Kidney tubule cell (primary cell): ENCODE measurements around the gene ARRB1.
"Not testable (repeated sequence)": the region's sequence is repeated elsewhere in the genome, so short reads cannot be mapped to it uniquely, and the experiment has no call there.

Source experiments
- DNase-seq: peaks from one replicate; pipeline ENCODE4 v3.0.0-alpha.2; 2018; ENCODE audit warnings: low spot score

Gene ARRB1

DNA sequence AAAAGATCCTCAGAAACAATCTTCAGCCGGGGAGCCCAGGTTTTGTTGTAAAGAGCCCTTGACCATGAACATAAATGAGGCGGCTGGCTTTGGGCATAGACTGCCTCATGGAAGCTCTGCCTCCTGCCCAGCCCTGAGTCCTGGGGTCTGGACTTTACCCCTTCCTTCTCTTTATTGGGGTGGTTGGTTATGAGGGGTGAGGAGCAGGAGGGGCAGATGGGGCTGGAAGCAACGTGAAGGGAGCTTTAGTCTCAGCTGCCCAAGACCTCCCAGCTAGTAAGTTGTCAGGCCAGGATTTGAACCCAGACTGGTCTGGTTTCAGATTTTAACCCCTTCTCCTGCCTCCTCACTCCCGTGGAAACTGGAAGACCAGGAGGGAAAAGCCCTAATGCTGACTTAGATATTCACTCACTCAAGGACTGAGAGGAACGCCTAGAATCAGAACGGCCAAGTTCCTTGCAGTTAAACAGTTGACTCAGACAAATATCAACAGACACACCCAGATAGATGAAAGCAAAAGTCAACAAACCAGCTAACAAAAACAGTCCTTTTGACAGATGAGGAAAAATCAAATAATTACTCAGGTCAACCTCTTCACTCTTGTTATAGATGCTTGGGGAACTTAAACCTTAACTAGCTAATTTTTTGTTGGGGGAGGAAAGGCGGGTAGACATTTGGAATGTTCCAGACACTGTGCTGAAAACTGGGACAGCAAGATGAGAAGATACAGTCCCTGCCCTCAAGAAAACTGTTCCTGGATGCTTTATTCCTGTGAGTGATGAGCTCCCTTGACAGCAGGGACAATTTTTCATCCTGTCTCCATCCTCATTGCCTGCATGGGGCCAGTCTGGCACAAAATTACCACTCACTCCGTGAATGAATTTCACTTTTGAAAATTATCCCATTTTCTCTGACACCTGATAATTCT lies 20.8 kb upstream of the ARRB1 start:
- no peak for DNase-seq

DNA sequence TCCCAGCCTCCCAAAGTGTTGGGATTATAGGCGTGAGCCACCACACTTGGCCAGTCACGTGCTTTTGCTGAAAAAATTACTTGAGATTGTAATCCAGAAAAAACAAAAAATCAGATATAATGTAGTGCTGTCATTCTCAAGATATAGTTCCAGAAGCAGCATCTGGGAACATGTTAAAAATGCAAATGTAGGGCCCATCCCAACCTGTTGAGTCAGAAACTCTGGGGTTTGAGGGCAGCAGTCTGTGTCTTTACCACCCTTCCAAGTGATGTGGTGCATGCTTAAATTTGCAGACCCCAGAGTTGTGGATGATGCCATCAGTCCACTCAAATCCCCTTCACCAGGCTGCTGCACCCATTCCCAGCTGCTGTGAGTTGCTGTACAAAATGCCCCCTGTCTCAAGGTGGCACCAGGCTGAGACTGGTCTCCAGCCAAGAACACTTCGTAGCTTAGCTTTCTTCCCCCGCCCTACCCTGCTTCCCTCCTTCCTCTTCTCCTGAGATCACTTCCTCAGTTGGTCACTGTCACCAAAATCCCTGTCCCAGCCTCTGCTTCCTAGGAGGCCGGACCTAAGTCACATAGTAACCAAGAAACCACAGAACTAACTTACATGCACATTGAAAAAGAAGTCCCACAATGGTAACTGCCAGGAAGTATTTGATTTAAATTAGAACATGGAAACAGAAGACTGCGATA lies 18.2 kb upstream of the ARRB1 start:
- no peak for DNase-seq

GRCh38 chr11:75366826-75367225 lies 15.4 kb upstream of the ARRB1 start:
- DNase-seq = not testable (repeated sequence)

DNA sequence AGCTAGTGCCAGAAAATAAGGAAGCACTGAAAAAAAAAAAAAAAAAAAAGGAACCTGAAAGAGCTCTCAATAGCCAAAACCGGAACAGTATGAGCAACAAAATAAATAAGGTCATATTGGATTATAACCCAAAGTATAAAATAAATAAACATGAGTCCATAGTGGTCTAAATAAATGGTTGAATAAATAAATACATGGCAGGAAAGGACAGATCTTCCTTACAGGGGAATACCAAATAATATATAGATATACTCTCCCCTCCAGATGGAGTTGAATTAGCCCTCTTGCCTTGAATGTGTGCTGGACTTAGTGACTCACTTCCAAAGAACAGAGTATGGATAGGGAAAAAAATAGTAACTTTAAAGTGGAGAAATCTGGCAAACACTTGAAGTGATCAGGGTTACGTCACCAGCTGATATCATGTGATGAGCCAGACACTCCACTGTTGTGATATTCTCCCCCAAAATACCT lies 14.3 kb upstream of the ARRB1 start:
- no peak for DNase-seq

GRCh38 chr11:75362285-75362684 lies 10.8 kb upstream of the ARRB1 start:
- DNase-seq = not testable (repeated sequence)

DNA sequence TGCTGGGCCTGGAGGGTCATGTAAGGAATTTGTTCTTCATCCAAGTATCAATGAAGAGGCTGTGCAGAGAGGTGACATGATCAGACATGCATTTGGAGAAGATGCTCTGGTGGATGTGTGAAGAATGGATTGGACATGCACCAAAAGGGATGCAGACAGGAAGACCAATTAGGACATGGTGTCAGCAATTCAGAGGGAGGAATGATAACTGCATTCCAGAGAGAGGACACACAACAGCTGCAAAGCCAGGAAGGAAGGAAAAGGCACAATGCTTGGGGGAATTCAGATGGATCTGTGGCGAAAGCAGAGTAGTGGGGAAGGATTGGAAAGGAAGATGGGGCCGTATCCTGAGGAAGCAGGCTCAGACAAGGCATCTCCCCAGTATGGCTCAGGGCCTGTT lies 5.2 kb upstream of the ARRB1 start:
- DNase-seq = no peak

- DNase-seq = peak; percentile 92
These were observed 3.6 kb upstream of the ARRB1 start for GRCh38 chr11:75355051-75355450.

DNA sequence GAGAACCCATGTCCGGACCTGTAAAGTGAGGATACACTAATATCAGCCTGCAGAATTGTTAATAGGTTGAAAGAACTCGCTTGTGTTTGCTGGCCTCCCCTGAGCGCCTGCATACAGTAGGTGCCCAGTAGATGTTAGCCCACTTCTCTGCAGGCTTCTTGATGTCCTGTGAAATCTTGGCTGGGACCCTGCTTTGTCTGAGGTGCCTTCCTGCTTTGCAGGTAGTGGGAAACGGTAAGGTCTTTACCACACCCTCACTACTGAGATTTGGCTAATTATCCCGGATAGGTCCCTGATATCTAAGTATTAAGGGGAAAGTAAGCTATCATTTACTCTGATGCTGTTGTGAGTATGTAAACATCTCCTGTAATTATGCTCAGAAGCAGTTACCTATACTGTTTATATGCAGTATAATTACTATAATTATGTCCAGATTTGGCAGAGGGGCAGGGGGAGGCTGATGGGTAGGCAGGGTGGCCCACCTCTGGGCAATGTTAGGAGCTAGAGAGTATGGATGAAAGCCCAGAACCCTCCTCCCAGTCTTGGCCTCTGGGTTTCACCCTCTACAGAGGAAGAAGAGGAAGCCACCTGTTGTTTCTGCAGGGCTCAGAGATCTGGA lies 1.2 kb upstream of the ARRB1 start:
- no peak for DNase-seq

DNA sequence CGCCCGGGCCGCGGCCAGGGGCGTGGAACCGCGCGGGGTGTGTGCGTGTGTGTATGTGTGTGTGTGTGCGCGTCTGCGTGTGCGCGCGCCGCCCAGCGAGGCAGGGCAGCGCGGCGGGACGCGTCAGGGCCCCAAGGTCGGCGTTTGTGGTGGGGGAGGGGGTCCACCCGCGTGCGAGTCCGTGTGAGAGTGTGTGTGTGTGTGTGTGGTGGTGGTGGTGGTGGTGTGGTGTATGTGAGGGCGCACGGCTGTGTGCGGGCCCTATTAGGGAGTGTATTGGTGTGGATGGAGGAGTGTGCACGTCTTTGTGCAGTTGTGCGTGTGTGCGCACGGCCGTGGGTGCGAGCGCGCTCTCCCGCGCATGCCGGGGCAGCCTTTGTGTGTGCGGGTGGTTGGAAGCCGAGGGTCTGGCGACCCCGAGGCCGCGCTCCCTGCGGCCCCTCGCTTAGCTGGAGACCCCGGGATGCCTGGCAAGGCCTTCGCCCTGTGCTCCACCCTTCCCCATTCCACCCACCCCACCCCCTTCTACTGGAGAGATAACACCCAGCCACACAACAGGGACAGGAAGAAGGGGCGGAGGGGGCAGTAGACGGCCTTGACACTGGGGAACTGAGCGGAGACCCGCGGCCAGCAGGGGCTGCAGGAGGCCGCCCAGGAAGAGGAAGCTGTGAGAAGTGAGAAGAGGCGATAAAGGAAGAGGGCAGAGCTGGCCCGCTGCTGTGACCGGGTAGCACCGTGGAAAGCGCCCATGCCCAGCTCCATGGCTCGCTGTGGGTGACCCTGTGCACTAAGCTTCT lies 528 bp upstream of the ARRB1 start:
- peak; percentile 44 for DNase-seq

DNA sequence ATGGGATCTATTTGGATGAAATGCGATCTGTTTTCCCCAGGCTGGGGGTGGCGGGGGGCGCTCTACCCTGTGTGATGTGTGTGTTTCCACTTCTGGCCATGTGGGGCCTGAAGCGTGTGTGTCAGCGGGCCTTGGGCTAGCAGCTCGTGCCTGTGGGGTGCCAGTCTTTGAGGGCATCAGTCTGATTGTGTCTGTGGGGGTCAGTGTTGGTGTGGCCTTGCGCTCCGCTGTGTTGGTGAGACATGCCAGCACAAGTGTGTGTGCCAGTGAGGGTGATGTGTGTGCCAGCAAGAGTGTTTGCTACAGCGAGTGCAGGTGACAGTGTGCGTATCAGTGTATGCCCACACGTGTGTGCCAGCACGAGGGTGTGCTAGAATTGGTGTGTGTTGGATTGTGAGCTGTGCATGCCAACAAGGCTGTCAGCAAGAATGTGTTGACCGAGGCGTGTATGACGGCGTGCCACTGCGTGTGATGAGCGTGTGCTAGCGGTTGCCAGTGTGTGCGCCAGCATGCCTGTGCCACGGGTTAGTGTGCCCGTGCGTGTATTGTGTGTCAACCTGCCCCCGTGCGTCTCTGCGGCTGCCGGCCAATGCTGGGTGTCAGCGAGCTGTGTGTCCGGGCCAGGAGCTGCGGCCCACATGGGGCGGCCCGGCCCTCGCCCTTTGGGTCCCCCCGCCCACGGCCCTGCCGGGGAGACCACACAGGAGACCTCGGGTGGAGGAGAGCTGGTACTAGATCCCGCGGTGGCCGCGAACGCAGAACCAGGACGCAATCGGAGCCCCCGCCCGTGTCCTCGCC lies 519 bp downstream of the ARRB1 start:
- no peak for DNase-seq

- DNase-seq = no peak
These were observed 1.2 kb downstream of the ARRB1 start for GRCh38 chr11:75350122-75350742.

DNA sequence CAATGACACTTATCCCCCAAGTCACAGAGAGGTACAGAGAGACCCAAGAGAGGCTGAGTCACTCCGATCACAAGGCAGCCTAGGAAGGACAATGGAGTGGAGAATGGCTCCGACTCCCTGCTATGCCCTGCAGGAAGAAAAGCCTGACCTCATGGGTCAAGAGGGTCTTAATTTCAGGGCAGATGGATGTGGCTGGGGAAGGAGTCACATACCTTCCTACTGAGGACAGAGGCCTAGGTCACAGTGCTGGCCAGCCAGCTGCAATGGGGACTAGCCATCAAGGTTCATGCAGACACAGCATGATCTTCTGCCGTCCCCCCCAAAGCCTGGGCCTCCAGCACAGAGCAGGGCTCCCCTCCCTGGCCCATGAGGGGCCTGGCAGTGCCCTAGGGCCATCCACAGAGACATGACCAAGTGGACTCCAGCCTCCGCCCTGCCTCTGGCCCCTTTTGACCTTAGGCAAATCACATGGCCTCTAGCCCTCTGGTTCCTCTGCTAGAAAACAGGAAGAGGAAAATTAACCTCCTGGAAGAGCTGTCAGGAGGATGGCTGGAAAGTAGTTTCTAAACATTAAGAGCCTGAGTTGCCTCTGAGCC lies 1.8 kb downstream of the ARRB1 start:
- DNase-seq = no peak

DNA sequence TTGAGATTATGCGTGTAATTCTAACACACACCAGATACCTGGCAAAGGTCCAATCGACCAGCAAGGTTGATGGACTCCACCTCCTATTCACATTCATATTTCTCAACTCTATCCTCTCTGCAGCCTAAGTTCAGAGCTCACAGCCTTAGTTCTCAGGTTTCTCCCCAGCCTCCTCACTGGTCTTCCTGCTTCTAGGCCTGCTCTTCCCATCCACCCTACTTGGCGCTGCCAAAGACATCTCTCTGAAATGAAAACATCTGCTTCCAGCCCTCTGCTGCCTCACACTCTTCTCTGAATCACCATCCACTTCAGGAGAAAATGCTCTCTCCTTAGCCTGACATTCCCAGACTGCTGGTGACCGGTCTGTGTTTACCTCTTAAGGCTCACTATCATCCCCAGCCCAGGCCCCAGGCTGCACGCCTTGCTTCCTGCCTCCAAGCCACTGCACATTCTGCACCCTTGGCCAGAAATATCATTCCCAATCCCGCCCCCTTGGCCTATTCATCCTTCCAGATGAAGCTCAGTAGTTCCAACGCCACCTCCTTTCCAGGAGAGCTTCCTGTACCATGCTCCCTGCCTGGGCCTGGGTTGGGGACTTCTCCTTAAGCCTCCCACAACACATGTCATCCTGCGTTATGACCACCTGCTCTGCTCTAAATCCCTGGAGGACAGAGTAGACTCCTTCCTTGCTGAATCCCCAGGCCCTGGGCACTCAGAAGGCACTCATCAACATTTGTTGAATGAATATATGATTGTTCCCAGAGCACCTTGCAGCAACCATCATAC lies 3.5 kb downstream of the ARRB1 start:
- peak; percentile 68 for DNase-seq

DNA sequence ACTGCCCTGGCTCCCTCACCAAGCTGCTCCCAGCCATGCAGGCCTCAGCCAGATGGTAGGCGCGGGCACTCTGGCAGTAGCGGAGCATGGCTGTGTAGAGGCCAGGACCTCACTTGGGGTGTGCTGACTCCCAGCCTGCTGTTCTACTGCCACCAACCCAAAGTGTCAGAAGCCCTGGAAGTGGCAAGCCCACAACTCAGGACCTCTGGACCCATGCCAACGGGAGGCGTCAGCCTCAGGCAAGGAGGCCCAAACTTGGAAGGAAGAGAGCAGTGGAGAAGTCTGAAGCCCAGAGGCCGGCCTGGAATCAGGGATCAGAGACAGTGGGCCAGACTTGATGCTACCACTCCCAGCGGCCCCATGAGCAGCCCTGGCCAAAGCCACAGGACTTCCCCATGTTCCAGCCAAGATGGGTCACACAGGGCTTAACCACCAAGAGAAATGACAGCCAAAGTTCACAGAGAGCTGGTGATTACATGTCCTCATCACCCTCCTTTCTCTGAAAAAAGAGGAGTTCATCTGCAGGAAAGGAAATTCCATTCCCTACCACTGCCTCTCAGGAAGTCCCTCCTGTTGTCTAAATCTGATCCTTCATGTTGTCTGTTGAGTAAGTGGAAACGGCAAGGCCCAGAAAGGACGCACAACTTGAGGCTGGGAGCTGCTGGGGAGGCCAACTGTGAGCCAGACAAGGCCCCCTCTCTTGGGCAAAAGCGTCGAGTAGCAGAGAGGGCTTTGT lies 4.4 kb downstream of the ARRB1 start:
- no peak for DNase-seq

- DNase-seq = no peak
These were observed 5.2 kb downstream of the ARRB1 start for GRCh38 chr11:75346296-75346695.

- no peak for DNase-seq
These were observed 5.9 kb downstream of the ARRB1 start for GRCh38 chr11:75345455-75346160.

DNA sequence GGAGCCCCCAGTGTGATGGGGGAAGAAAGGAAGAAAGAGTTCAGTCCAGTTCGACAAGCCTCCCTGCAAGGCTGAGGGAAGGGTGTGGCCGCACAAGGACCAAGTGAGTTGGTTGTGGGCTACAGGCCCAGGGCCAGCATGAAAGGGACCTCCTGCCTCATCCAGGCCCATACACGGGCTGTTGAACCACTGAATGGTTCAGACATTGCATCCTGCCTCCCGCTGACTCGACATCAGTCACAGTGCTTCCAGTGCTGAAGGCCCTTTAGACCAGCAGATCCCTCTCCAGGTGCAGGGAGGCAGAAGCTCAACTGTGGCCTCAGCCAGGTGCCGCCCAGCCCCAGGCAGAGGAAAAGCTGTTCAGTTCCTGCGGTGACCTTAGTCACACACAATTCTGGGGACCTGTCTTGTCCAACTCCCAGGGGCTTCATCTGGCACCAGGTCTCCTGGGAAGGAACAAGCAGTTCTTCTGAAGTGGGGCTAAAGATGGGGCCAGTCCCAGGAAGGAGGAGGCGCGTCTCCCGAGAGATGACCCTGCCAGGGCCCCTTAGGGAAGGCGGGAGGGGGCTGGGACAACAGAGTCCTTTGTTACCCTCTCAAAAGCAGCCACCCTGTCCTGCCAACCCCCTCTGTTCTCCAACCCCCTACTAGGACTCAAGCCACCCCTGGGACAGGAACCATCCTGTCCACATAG lies 6.6 kb downstream of the ARRB1 start:
- peak; percentile 56 for DNase-seq
